ENCODE measurements around the gene CACNA1B. TPM values are rescaled to one million over a fixed set of nuclear protein-coding genes. Genes with fewer than 3 reads are reported as not detected.
"Not testable (repeated sequence)": the region's sequence is repeated elsewhere in the genome, so short reads cannot be mapped to it uniquely, and the experiment has no call there.

The CACNA1B gene
- total RNA-seq, 1 experiment from 2014 or later, result not detected

GRCh38 chr9:138122201-138122600, 244.6 kb downstream of the CACNA1B start:
- H3K9ac ChIP-seq (ENCODE audit: low read length), result no peak overlapping the region
- H3K36me3 ChIP-seq (ENCODE audit: insufficient read depth, low read length), result no peaks in the 10 kb centered on the region; the same call in 1 of the 2 replicates
- no peaks in the 10 kb centered on the region for H3K79me2 ChIP-seq (ENCODE audit: low read length)
- peaks cover 24% of the 10 kb centered on the region; the same call in 1 of the 2 replicates for H3K9me3 ChIP-seq (ENCODE audit: low read length)
- no peak overlapping the region for H3K4me2 ChIP-seq (ENCODE audit: low read depth, low read length, poor library complexity, severe bottlenecking)
- H3K27me3 ChIP-seq (ENCODE audit: low read length), result no peaks in the 10 kb centered on the region
- H3K27ac ChIP-seq (ENCODE audit: low read length), result no peak overlapping the region
- H3K9me2 ChIP-seq (replicated peaks; ENCODE audit: insufficient read depth, low read length), result no peaks in the 10 kb centered on the region
- H4K20me1 ChIP-seq (ENCODE audit: insufficient read depth, low read depth, low read length), result no peaks in the 10 kb centered on the region
- no peak overlapping the region for H3K4me3 ChIP-seq (ENCODE audit: low read length)
- H2AFZ ChIP-seq (ENCODE audit: low read length), result no peak overlapping the region
- DNase-seq, result peak; percentile 4
- no peaks in the 10 kb centered on the region for H3K4me1 ChIP-seq (ENCODE audit: low read length)

- peaks cover 24% of the 10 kb centered on the region; the same call in 1 of the 2 replicates for H3K9me3 ChIP-seq (ENCODE audit: low read length)
- no peaks in the 10 kb centered on the region for H3K4me1 ChIP-seq (ENCODE audit: low read length)
- no peak overlapping the region for H2AFZ ChIP-seq (ENCODE audit: low read length)
- H4K20me1 ChIP-seq (ENCODE audit: insufficient read depth, low read depth, low read length), result no peaks in the 10 kb centered on the region
- no peak for DNase-seq
- H3K27ac ChIP-seq (ENCODE audit: low read length), result no peak overlapping the region
- no peaks in the 10 kb centered on the region; the same call in 1 of the 2 replicates for H3K36me3 ChIP-seq (ENCODE audit: insufficient read depth, low read length)
- no peak overlapping the region for H3K4me2 ChIP-seq (ENCODE audit: low read depth, low read length, poor library complexity, severe bottlenecking)
- no peaks in the 10 kb centered on the region for H3K27me3 ChIP-seq (ENCODE audit: low read length)
- no peaks in the 10 kb centered on the region for H3K9me2 ChIP-seq (replicated peaks; ENCODE audit: insufficient read depth, low read length)
- no peak overlapping the region for H3K9ac ChIP-seq (ENCODE audit: low read length)
- no peak overlapping the region for H3K4me3 ChIP-seq (ENCODE audit: low read length)
- H3K79me2 ChIP-seq (ENCODE audit: low read length), result no peaks in the 10 kb centered on the region
Observed at GRCh38 chr9:138122676-138123075, 245.1 kb downstream of the CACNA1B start.

- Histone ChIP-seq H4K20me1 (ENCODE audit: insufficient read depth, low read depth, low read length) (no peaks in the 10 kb centered on the region), H3K4me2 (ENCODE audit: low read depth, low read length, poor library complexity, severe bottlenecking) (no peak overlapping the region), H3K9ac (ENCODE audit: low read length) (no peak overlapping the region), H3K4me1 (ENCODE audit: low read length) (no peaks in the 10 kb centered on the region), H3K4me3 (ENCODE audit: low read length) (no peak overlapping the region), H3K27ac (ENCODE audit: low read length) (no peak overlapping the region), H3K79me2 (ENCODE audit: low read length) (no peaks in the 10 kb centered on the region), H3K9me3 (ENCODE audit: low read length) (peaks cover 24% of the 10 kb centered on the region; the same call in 1 of the 2 replicates), H3K27me3 (ENCODE audit: low read length) (no peaks in the 10 kb centered on the region), H3K9me2 (replicated peaks; ENCODE audit: insufficient read depth, low read length) (no peaks in the 10 kb centered on the region), H2AFZ (ENCODE audit: low read length) (no peak overlapping the region), H3K36me3 (ENCODE audit: insufficient read depth, low read length) (no peaks in the 10 kb centered on the region; the same call in 1 of the 2 replicates)
- DNase-seq, result no peak
Observed at GRCh38 chr9:138123086-138123485, 245.5 kb downstream of the CACNA1B start.

- not testable (repeated sequence) for H3K36me3 ChIP-seq (ENCODE audit: insufficient read depth, low read length); H3K4me2 ChIP-seq (ENCODE audit: low read depth, low read length, poor library complexity, severe bottlenecking); H3K79me2 ChIP-seq (ENCODE audit: low read length); H3K4me3 ChIP-seq (ENCODE audit: low read length); H3K4me1 ChIP-seq (ENCODE audit: low read length); H3K9ac ChIP-seq (ENCODE audit: low read length); H3K27ac ChIP-seq (ENCODE audit: low read length); H3K9me2 ChIP-seq (replicated peaks; ENCODE audit: insufficient read depth, low read length); H4K20me1 ChIP-seq (ENCODE audit: insufficient read depth, low read depth, low read length); H2AFZ ChIP-seq (ENCODE audit: low read length); H3K27me3 ChIP-seq (ENCODE audit: low read length)
- H3K9me3 ChIP-seq (ENCODE audit: low read length), result peaks cover 24% of the 10 kb centered on the region; the same call in 1 of the 2 replicates
- DNase-seq, result peak; percentile 54
Observed at GRCh38 chr9:138126090-138126857, 248.7 kb downstream of the CACNA1B start.

- H3K27ac ChIP-seq (ENCODE audit: low read length); H3K4me1 ChIP-seq (ENCODE audit: low read length); H3K27me3 ChIP-seq (ENCODE audit: low read length): not testable (repeated sequence)
Observed at GRCh38 chr9:138126858-138127584, 249.4 kb downstream of the CACNA1B start.

GRCh38 chr9:138128027-138128426, 250.4 kb downstream of the CACNA1B start:
- not testable (repeated sequence) for H3K4me2 ChIP-seq (ENCODE audit: low read depth, low read length, poor library complexity, severe bottlenecking); H3K9ac ChIP-seq (ENCODE audit: low read length); H2AFZ ChIP-seq (ENCODE audit: low read length); H3K27ac ChIP-seq (ENCODE audit: low read length); H3K4me3 ChIP-seq (ENCODE audit: low read length); H3K9me2 ChIP-seq (replicated peaks; ENCODE audit: insufficient read depth, low read length); H3K4me1 ChIP-seq (ENCODE audit: low read length); DNase-seq; H3K79me2 ChIP-seq (ENCODE audit: low read length); H3K27me3 ChIP-seq (ENCODE audit: low read length); H3K36me3 ChIP-seq (ENCODE audit: insufficient read depth, low read length); H4K20me1 ChIP-seq (ENCODE audit: insufficient read depth, low read depth, low read length)
- H3K9me3 ChIP-seq (ENCODE audit: low read length), result peaks cover 13% of the 10 kb centered on the region; the same call in 1 of the 2 replicates

More at GRCh38 chr9:138126858-138127584, 249.4 kb downstream of the CACNA1B start:
- not testable (repeated sequence) for H3K9ac ChIP-seq (ENCODE audit: low read length); H3K36me3 ChIP-seq (ENCODE audit: insufficient read depth, low read length); H3K9me2 ChIP-seq (replicated peaks; ENCODE audit: insufficient read depth, low read length); H2AFZ ChIP-seq (ENCODE audit: low read length); H4K20me1 ChIP-seq (ENCODE audit: insufficient read depth, low read depth, low read length); H3K79me2 ChIP-seq (ENCODE audit: low read length); DNase-seq; H3K4me2 ChIP-seq (ENCODE audit: low read depth, low read length, poor library complexity, severe bottlenecking); H3K4me3 ChIP-seq (ENCODE audit: low read length)
- H3K9me3 ChIP-seq (ENCODE audit: low read length), result peaks cover 23% of the 10 kb centered on the region; the same call in 1 of the 2 replicates

GRCh38 chr9:138129318-138129717, 251.7 kb downstream of the CACNA1B start:
- not testable (repeated sequence) for DNase-seq; H4K20me1 ChIP-seq (ENCODE audit: insufficient read depth, low read depth, low read length); H3K27ac ChIP-seq (ENCODE audit: low read length); H3K4me3 ChIP-seq (ENCODE audit: low read length); H3K9ac ChIP-seq (ENCODE audit: low read length); H3K4me2 ChIP-seq (ENCODE audit: low read depth, low read length, poor library complexity, severe bottlenecking); H3K4me1 ChIP-seq (ENCODE audit: low read length); H3K9me3 ChIP-seq (ENCODE audit: low read length); H3K79me2 ChIP-seq (ENCODE audit: low read length); H3K27me3 ChIP-seq (ENCODE audit: low read length); H3K9me2 ChIP-seq (replicated peaks; ENCODE audit: insufficient read depth, low read length); H2AFZ ChIP-seq (ENCODE audit: low read length); H3K36me3 ChIP-seq (ENCODE audit: insufficient read depth, low read length)

- not testable (repeated sequence) for H3K9me2 ChIP-seq (replicated peaks; ENCODE audit: insufficient read depth, low read length); H3K9me3 ChIP-seq (ENCODE audit: low read length); DNase-seq; H3K9ac ChIP-seq (ENCODE audit: low read length); H3K79me2 ChIP-seq (ENCODE audit: low read length); H3K27me3 ChIP-seq (ENCODE audit: low read length); H3K4me1 ChIP-seq (ENCODE audit: low read length); H3K4me2 ChIP-seq (ENCODE audit: low read depth, low read length, poor library complexity, severe bottlenecking); H3K36me3 ChIP-seq (ENCODE audit: insufficient read depth, low read length); H2AFZ ChIP-seq (ENCODE audit: low read length); H3K27ac ChIP-seq (ENCODE audit: low read length); H3K4me3 ChIP-seq (ENCODE audit: low read length); H4K20me1 ChIP-seq (ENCODE audit: insufficient read depth, low read depth, low read length)
Observed at GRCh38 chr9:138132946-138133705, 255.5 kb downstream of the CACNA1B start.

All from Karpas-422 (cell line).